ENCODE results near the gene FAHD2B. TPM values are rescaled to one million over a fixed set of nuclear protein-coding genes. Genes with fewer than 3 reads are reported as not detected.
"Not testable (repeated sequence)": the region's sequence is repeated elsewhere in the genome, so short reads cannot be mapped to it uniquely, and the experiment has no call there.

FAHD2B gene
- total RNA-seq, 4 donors from 2014 or later, result 12.9 to 14.9 (median 14.2) TPM

DNA sequence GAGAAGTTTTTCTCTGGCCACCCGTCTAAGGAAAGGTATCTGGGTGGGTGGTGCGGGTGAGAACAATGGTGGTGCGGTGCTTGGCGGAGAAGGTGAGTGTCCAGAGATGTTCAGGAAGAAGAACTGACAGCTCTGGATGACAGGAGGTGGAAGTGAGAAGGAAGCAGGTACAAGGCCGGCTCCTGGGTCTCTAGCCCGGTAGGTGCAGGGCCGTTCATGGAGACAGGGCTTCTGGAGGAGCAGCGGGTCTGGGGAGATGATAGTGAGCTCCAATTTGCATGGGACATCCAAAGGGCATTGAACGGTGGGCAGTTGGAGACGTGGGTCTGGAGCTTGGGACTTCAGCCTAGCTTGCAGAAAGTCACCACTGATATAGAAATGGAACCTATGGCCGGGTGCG lies 979 bp upstream of the FAHD2B start:
- intact Hi-C loops (cut with DNase I; ENCODE audit: low total_unique reads), result no loop called here
- TF ChIP-seq, protein P1, sequence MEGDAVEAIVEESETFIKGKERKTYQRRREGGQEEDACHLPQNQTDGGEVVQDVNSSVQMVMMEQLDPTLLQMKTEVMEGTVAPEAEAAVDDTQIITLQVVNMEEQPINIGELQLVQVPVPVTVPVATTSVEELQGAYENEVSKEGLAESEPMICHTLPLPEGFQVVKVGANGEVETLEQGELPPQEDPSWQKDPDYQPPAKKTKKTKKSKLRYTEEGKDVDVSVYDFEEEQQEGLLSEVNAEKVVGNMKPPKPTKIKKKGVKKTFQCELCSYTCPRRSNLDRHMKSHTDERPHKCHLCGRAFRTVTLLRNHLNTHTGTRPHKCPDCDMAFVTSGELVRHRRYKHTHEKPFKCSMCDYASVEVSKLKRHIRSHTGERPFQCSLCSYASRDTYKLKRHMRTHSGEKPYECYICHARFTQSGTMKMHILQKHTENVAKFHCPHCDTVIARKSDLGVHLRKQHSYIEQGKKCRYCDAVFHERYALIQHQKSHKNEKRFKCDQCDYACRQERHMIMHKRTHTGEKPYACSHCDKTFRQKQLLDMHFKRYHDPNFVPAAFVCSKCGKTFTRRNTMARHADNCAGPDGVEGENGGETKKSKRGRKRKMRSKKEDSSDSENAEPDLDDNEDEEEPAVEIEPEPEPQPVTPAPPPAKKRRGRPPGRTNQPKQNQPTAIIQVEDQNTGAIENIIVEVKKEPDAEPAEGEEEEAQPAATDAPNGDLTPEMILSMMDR (IDR thresholded peaks at IDR 0.05), result no peak
- TF ChIP-seq POLR2A (IDR thresholded peaks at IDR 0.05), result no peak
- 84 to 85% methylated on average over 12 of the region's 12 CpGs for WGBS, 2 donors
- no peak overlapping the region for H3K4me3 ChIP-seq (ENCODE audit: low read depth, poor library complexity, severe bottlenecking)
- no peak for DNase-seq (ENCODE audit: low spot score in 2 of 2)

GRCh38 chr2:97093983-97094771 lies 505 bp downstream of the FAHD2B start:
- H3K4me3 ChIP-seq (ENCODE audit: low read depth, poor library complexity, severe bottlenecking); DNase-seq (ENCODE audit: low spot score in 2 of 2); intact Hi-C loops (cut with DNase I; ENCODE audit: low total_unique reads): not testable (repeated sequence)
- WGBS, 2 donors, result 35 to 55% methylated on average over 3 to 4 of the region's 33 CpGs

DNA sequence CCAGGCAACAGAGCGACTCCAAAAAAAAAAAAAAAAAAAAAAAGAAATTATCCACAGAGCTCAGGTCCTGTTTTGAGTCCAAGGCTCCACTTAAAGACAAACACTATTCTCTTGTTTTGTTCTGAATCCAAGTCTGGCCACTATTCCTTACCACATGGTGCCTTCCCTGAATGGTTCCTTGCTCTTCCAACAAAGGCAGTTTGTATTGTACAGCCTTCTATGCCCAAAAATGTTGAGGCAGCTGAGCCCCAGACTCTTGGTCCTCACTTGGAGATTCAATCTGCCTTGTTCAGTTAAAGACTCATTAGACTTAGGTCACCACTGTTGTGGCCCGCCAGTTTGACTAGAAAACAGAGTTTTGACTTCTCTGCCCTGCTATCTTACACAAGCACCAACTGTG lies 1.7 kb downstream of the FAHD2B start:
- intact Hi-C loops (cut with DNase I; ENCODE audit: low total_unique reads); DNase-seq (ENCODE audit: low spot score in 2 of 2); H3K4me3 ChIP-seq (ENCODE audit: low read depth, poor library complexity, severe bottlenecking): not testable (repeated sequence)
- WGBS, 2 donors, result 88 to 90% methylated on average over 2 of the region's 2 CpGs

GRCh38 chr2:97088706-97089105 lies 6.0 kb downstream of the FAHD2B start:
- intact Hi-C loops (cut with DNase I; ENCODE audit: low total_unique reads); H3K4me3 ChIP-seq (ENCODE audit: low read depth, poor library complexity, severe bottlenecking); DNase-seq (ENCODE audit: low spot score in 2 of 2): not testable (repeated sequence)
- 100% methylated on average over 1 of the region's 1 CpG for WGBS, 2 donors

- WGBS, 2 donors, result 75 to 88% methylated on average over 2 of the region's 7 CpGs
- H3K4me3 ChIP-seq (ENCODE audit: low read depth, poor library complexity, severe bottlenecking); intact Hi-C loops (cut with DNase I; ENCODE audit: low total_unique reads); DNase-seq (ENCODE audit: low spot score in 2 of 2): not testable (repeated sequence)
These were observed 9.6 kb downstream of the FAHD2B start for GRCh38 chr2:97085093-97085492.

DNA sequence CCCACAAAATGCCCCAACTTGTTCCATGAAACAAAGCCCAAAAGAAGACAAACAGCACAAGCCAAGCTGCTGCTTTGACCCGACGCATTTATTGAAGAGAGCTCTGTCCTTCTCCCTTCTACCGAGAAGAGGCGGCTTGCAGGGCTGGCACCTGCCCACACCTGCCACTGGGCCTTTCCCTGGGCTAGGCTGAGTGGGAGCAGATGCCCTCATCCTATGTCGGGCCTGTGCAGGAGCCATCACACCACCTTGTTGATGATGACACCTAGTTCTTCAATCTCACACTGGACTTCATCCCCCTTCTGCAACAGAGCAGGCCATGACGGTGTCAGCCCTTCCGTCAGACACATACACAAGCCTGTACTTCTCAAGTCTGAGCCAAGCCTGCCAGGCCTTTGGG lies 11.2 kb downstream of the FAHD2B start:
- H3K4me3 ChIP-seq (ENCODE audit: low read depth, poor library complexity, severe bottlenecking); DNase-seq (ENCODE audit: low spot score in 2 of 2); intact Hi-C loops (cut with DNase I; ENCODE audit: low total_unique reads): not testable (repeated sequence)
- WGBS, 2 donors, result 91 to 93% methylated on average over 7 of the region's 7 CpGs

DNA sequence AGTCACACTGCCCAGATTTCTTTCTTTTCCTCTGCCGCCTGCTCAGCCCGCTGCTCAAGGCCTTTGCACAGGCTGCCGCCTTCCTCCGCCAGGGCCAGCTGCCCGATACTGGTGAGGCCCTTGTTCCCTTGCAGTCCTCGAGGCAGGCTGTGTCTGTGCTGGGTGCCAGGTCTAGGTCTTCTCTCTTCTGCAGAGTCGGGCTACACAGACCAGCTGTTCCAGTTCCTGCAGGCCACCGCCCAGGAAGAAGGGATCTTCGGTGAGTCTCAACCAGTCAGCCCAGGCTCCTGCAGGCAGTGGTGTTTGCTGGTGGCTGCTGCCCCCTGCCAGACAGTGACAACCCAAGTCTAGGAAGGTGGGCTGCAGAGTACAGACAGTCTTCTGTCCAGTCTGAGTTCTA lies 12.5 kb downstream of the FAHD2B start:
- H3K4me3 ChIP-seq (ENCODE audit: low read depth, poor library complexity, severe bottlenecking); intact Hi-C loops (cut with DNase I; ENCODE audit: low total_unique reads); DNase-seq (ENCODE audit: low spot score in 2 of 2): not testable (repeated sequence)
- 25 to 36% methylated on average over 3 to 4 of the region's 9 CpGs for WGBS, 2 donors

GRCh38 chr2:97080855-97081254 lies 13.8 kb downstream of the FAHD2B start:
- intact Hi-C loops (cut with DNase I; ENCODE audit: low total_unique reads); DNase-seq (ENCODE audit: low spot score in 2 of 2); H3K4me3 ChIP-seq (ENCODE audit: low read depth, poor library complexity, severe bottlenecking): not testable (repeated sequence)
- whole genome bisulfite sequencing, 2 donors, result 84 to 92% methylated on average over 7 of the region's 10 CpGs

DNA sequence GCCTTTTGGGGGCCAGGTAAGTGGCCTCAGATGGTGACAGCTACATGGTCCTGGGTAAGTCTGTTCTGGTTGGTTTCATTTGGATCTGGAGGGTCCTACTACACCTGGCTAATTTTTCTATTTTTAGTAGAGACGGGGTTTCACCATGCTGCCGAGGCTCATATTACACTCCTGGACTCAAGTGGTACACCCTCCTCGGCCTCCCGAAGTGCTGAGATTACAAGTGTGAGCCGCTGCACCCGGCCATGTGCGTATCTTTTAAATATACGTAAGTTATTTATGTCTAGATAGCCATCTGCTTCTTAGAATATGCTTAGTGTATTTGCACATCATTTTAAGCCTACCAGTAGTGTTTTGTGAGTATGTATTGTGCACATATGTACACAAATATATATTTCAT lies 17.5 kb downstream of the FAHD2B start:
- H3K4me3 ChIP-seq (ENCODE audit: low read depth, poor library complexity, severe bottlenecking); DNase-seq (ENCODE audit: low spot score in 2 of 2); intact Hi-C loops (cut with DNase I; ENCODE audit: low total_unique reads): not testable (repeated sequence)
- 91 to 92% methylated on average over 8 of the region's 8 CpGs for WGBS, 2 donors

DNA sequence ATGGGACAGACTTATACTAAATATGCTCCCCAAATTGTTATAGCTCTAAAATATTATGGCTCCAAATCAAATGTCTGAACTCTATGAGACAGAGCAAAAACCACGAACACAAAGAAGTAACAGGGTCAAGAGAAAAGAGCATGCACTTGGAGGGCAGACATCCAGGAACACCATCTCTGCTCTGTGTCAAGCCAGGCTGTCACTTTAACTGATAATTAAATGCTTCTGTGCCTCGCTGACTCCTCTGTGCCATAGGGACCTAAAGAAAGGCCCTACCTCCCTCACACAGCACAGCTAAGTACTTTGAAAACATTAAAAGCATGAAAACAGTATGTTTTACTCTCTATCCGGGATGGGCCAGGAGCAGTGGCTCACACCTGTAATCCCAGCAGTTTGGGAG lies 23.8 kb downstream of the FAHD2B start:
- intact Hi-C loops (cut with DNase I; ENCODE audit: low total_unique reads); DNase-seq (ENCODE audit: low spot score in 2 of 2); H3K4me3 ChIP-seq (ENCODE audit: low read depth, poor library complexity, severe bottlenecking): not testable (repeated sequence)
- WGBS, 2 donors, result 65% methylated on average over 2 of the region's 3 CpGs

GRCh38 chr2:97068722-97069121 lies 26.0 kb downstream of the FAHD2B start:
- intact Hi-C loops (cut with DNase I; ENCODE audit: low total_unique reads); H3K4me3 ChIP-seq (ENCODE audit: low read depth, poor library complexity, severe bottlenecking); DNase-seq (ENCODE audit: low spot score in 2 of 2): not testable (repeated sequence)
- WGBS, 2 donors, result 41% methylated on average over 3 of the region's 5 CpGs; no CpG with 5 or more reads in 1 of the 2 donors
